Upper lobe of left lung (tissue), 6 donors: Measurements from ENCODE around the gene HOXC11. TPM values are rescaled to one million over a fixed set of nuclear protein-coding genes. Genes with fewer than 3 reads are reported as not detected.
A peak's percentile ranks its signal among the peaks of the same experiment; 100 is the strongest.

Experiments
- ATAC-seq, 2 donors: fragments of 200-7000 bp; cut with Tn5 transposase; one replicate each; pipeline ENCODE4 v1.9.1; 2022; ENCODE audit warnings: mild to moderate bottlenecking in 2 of 2, moderate library complexity in 2 of 2; ENCODE audit not compliant: low FRiP score in 2 of 2
- DNase-seq, 2 donors: peaks; one replicate each; pipeline ENCODE4 v3.0.0-alpha.2; 2019 to 2020
- H3K27ac ChIP-seq, 4 donors: fragments of 200-600 bp; sonication (generic); one replicate each; pipeline ENCODE4 v1.5.1; 2016 to 2019
- H3K27me3 ChIP-seq, 4 donors: fragments of 200-600 bp; sonication (generic); one replicate each; pipeline ENCODE4 v1.5.1; 2017 to 2019
- H3K36me3 ChIP-seq, 4 donors: fragments of 200-600 bp; sonication (generic); one replicate each; pipeline ENCODE4 v1.5.1; 2016 to 2019
- H3K4me1 ChIP-seq, 4 donors: fragments of 200-600 bp; sonication (generic); one replicate each; pipeline ENCODE4 v1.5.1; 2018 to 2019
- H3K4me3 ChIP-seq, 4 donors: fragments of 200-600 bp; sonication (generic); one replicate each; pipeline ENCODE4 v1.5.1; 2017 to 2019; ENCODE audit warnings: mild to moderate bottlenecking in 2 of 4, moderate library complexity in 1 of 4
- H3K9me3 ChIP-seq, 4 donors: fragments of 200-600 bp; sonication (generic); one replicate each; pipeline ENCODE4 v1.5.1; 2018 to 2019
- EP300 ChIP-seq, 4 donors: sonication (generic); formaldehyde crosslinking; IDR thresholded peaks; one replicate each; pipeline ENCODE4 v1.5.1; 2017; ENCODE audit warnings: antibody characterized with exemption in 4 of 4, control low read depth in 2 of 4
- POLR2A ChIP-seq, 4 donors: fragments of 450-650 bp; IDR thresholded peaks; one replicate each; pipeline ENCODE4 v1.5.1; 2016 to 2017; ENCODE audit warnings: antibody characterized with exemption in 4 of 4, mild to moderate bottlenecking in 2 of 4
- POLR2AphosphoS5 ChIP-seq, 2 donors: sonication (generic); formaldehyde crosslinking; IDR thresholded peaks; one replicate each; pipeline ENCODE4 v1.5.1; 2017; ENCODE audit warnings: antibody characterized with exemption in 2 of 2
- WGBS, 2 donors: methylation state at CpG; one replicate each; pipeline ENCODE4 v1.1.5; 2017 to 2018; 5-methylcytosine and 5-hydroxymethylcytosine counted together
- small RNA-seq, 4 donors: library from RNA; depleted of rRNA; stranded (forward); fragments of <200 nt; gene quantifications; one replicate each; pipeline ENCODE3, GENCODE V24; 2016
- total RNA-seq, 6 donors: library from RNA; depleted of rRNA in 4 of 6; stranded (reverse); fragments of >200 nt in 4 of 6; gene quantifications; one replicate each; pipeline versions ENCODE4 v1.1.0 to v1.2.1, GENCODE V29; 2016 to 2021
- TF ChIP-seq, protein P1 (sequence below), 6 experiments: fragments of 450-650 bp in 4 of 6; fragments of 200-600 bp in 2 of 6; sonication (generic) in 2 of 6; IDR thresholded peaks; one replicate each; pipeline ENCODE4 v1.5.1; 2016 to 2019; ENCODE audit warnings: antibody characterized with exemption in 6 of 6
- donor health status: DM: no; HTN: no; CAD: no; lungs with moderate emphysema.
- donor health status: DM: no; HTN: yes; CAD: no; lungs with severe emphysema.

The HOXC11 gene
- total RNA-seq, 6 donors from 2014 or later = not detected

GRCh38 chr12:54024127-54024526, 51.2 kb downstream of the HOXC11 start:
- TF ChIP-seq POLR2AphosphoS5 (IDR thresholded peaks at IDR 0.05) = no peak
- H3K27me3 ChIP-seq = peaks cover 2 to 67% (median 29%) of the 10 kb centered on the region in 4 donors
- no peaks in the 10 kb centered on the region for H3K36me3 ChIP-seq
- WGBS, 2 donors = 36 to 39% methylated on average over 14 to 15 of the region's 17 CpGs
- no peak overlapping the region for H3K27ac ChIP-seq
- H3K4me1 ChIP-seq = peaks cover 0 to 8% (median 4%) of the 10 kb centered on the region in 4 donors
- peak in 1 of 2 donors; percentile 22 for DNase-seq
- no peak overlapping the region for H3K4me3 ChIP-seq
- no peaks in the 10 kb centered on the region for H3K9me3 ChIP-seq
- no peak for ATAC-seq

GRCh38 chr12:54024581-54025305, 51.8 kb downstream of the HOXC11 start:
- Histone ChIP-seq H3K36me3 (no peaks in the 10 kb centered on the region), H3K9me3 (no peaks in the 10 kb centered on the region), H3K27ac (no peak overlapping the region), H3K4me1 (peaks cover 0 to 7% (median 2%) of the 10 kb centered on the region in 4 donors), H3K4me3 (no peak overlapping the region), H3K27me3 (peaks cover 2 to 67% (median 30%) of the 10 kb centered on the region in 4 donors)
- DNase-seq = no peak
- ATAC-seq = no peak
- TF ChIP-seq, protein P1, sequence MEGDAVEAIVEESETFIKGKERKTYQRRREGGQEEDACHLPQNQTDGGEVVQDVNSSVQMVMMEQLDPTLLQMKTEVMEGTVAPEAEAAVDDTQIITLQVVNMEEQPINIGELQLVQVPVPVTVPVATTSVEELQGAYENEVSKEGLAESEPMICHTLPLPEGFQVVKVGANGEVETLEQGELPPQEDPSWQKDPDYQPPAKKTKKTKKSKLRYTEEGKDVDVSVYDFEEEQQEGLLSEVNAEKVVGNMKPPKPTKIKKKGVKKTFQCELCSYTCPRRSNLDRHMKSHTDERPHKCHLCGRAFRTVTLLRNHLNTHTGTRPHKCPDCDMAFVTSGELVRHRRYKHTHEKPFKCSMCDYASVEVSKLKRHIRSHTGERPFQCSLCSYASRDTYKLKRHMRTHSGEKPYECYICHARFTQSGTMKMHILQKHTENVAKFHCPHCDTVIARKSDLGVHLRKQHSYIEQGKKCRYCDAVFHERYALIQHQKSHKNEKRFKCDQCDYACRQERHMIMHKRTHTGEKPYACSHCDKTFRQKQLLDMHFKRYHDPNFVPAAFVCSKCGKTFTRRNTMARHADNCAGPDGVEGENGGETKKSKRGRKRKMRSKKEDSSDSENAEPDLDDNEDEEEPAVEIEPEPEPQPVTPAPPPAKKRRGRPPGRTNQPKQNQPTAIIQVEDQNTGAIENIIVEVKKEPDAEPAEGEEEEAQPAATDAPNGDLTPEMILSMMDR (IDR thresholded peaks at IDR 0.05) = no peak
- TF ChIP-seq EP300 (IDR thresholded peaks at IDR 0.05) = no peak
- no peak for TF ChIP-seq POLR2A (IDR thresholded peaks at IDR 0.05)
- no peak for TF ChIP-seq POLR2AphosphoS5 (IDR thresholded peaks at IDR 0.05)
- 29 to 30% methylated on average over 4 to 5 of the region's 5 CpGs for WGBS, 2 donors

GRCh38 chr12:54025499-54026405, 52.8 kb downstream of the HOXC11 start:
- no peak for TF ChIP-seq POLR2AphosphoS5 (IDR thresholded peaks at IDR 0.05)
- TF ChIP-seq, protein P1 (IDR thresholded peaks at IDR 0.05) = no peak
- TF ChIP-seq EP300 (IDR thresholded peaks at IDR 0.05) = no peak
- no peak for TF ChIP-seq POLR2A (IDR thresholded peaks at IDR 0.05)
- Histone ChIP-seq H3K4me1 (peaks cover 0 to 9% (median 0%) of the 10 kb centered on the region in 4 donors), H3K27me3 (peaks cover 2 to 69% (median 36%) of the 10 kb centered on the region in 4 donors), H3K36me3 (no peaks in the 10 kb centered on the region), H3K27ac (no peak overlapping the region), H3K4me3 (no peak overlapping the region), H3K9me3 (no peaks in the 10 kb centered on the region)
- DNase-seq (no peak), ATAC-seq (no peak)
- 17 to 23% methylated on average over 7 of the region's 7 CpGs for WGBS, 2 donors

- WGBS, 2 donors = 7 to 10% methylated on average over 21 to 22 of the region's 22 CpGs
- no peaks in the 10 kb centered on the region for H3K9me3 ChIP-seq
- no peak for ATAC-seq
- peak in 1 of 2 donors; percentile 25 for DNase-seq
- H3K4me3 ChIP-seq = no peak overlapping the region
- H3K4me1 ChIP-seq = peaks cover 0 to 16% (median 0%) of the 10 kb centered on the region in 4 donors
- no peak overlapping the region for H3K27ac ChIP-seq
- H3K36me3 ChIP-seq = no peaks in the 10 kb centered on the region
- H3K27me3 ChIP-seq = peaks cover 2 to 73% (median 40%) of the 10 kb centered on the region in 4 donors
- TF ChIP-seq POLR2A (IDR thresholded peaks at IDR 0.05) = no peak
- no peak for TF ChIP-seq POLR2AphosphoS5 (IDR thresholded peaks at IDR 0.05)
- TF ChIP-seq, protein P1 (IDR thresholded peaks at IDR 0.05) = no peak
- no peak for TF ChIP-seq EP300 (IDR thresholded peaks at IDR 0.05)
Observed at GRCh38 chr12:54026640-54027441, 53.9 kb downstream of the HOXC11 start.

Small RNAs within 50 kb of the gene (small RNA-seq; reads per million reads assigned to genes)
- 0 reads per million in 4 donors for gene AC012531.3
- gene AC012531.4 = 0 reads per million in 4 donors
- 0.12 to 4.6 (median 0.67) reads per million in 4 donors for gene MIR196A2
- gene RF01905 = 0 reads per million in 4 donors
- gene RF01906 = 0 reads per million in 4 donors

Other genes with a start within 250 kb of the HOXC11 start
- gene CALCOCO1, start 245.7 kb upstream of the HOXC11 start, total RNA-seq = 100 to 1,000 TPM; 147 to 605 (median 204) TPM
- not detected for gene CISTR, start 221.1 kb upstream of the HOXC11 start, total RNA-seq
- not detected for gene HOXC13, start 34.3 kb upstream of the HOXC11 start, total RNA-seq
- not detected for gene HOXC12, start 18.2 kb upstream of the HOXC11 start, total RNA-seq
- gene HOTAIR, start 1.8 kb downstream of the HOXC11 start, total RNA-seq = not detected
- gene HOXC10, start 12.0 kb downstream of the HOXC11 start, total RNA-seq = not detected
- gene HOXC9, start 27.0 kb downstream of the HOXC11 start, total RNA-seq = under 1 TPM in 2 of 6 donors, not detected in 4; 0.17 to 0.23 TPM
- gene HOXC8, start 35.9 kb downstream of the HOXC11 start, total RNA-seq = not detected
- gene HOXC6, start 55.3 kb downstream of the HOXC11 start, total RNA-seq = under 1 TPM in 2 of 6 donors, not detected in 4; 0.40 to 0.92 TPM
- gene HOXC5, start 59.9 kb downstream of the HOXC11 start, total RNA-seq = under 1 TPM in 3 of 6 donors, not detected in 3; 0.11 to 0.22 (median 0.17) TPM
- 1 to 10 TPM in 1 of 6 donors, under 1 TPM in 2, not detected in 3; 0.40 to 1.0 (median 0.59) TPM for gene HOXC4, start 80.7 kb downstream of the HOXC11 start, total RNA-seq
- gene SMUG1, start 215.9 kb downstream of the HOXC11 start, total RNA-seq = 10 to 100 TPM; 19.8 to 54.5 (median 28.6) TPM